GM12878 (cell line): ENCODE measurements around the gene NDUFS6. TPM values are rescaled to one million over a fixed set of nuclear protein-coding genes. Genes with fewer than 3 reads are reported as not detected.

Experiments used
- ATAC-seq: fragments of 200-7000 bp; cut with Tn5 transposase; 3 replicates; pipeline ENCODE4 v1.9.1; 2020; ENCODE audit warnings: mild to moderate bottlenecking, moderate library complexity
- BruUV-seq: library from RNA; stranded (reverse); fragments of 400-500 nt; replicated peaks from 2 replicates; lab custom pipeline; 2021; lab: Mats Ljungman, UMichigan
- CTCF ChIA-PET: fragments of 300-600 bp; sonication (Branson Sonifier 250); formaldehyde crosslinking; extraction: SDS; loops from one replicate; lab custom pipeline; 2021; ENCODE audit warnings: inconsistent platforms; lab: Yijun Ruan, JAX
- POLR2A ChIA-PET: fragments of 350-600 bp; formaldehyde crosslinking; extraction: SDS; loops from one replicate; lab custom pipeline; 2021; ENCODE audit warnings: inconsistent platforms; lab: Charles Lee
- RAD21 ChIA-PET: fragments of 300-600 bp; sonication (Branson Sonifier 250); formaldehyde crosslinking; loops from one replicate; lab custom pipeline; 2023; ENCODE audit warnings: antibody characterized with exemption; ENCODE audit not compliant: unreplicated experiment; lab: Charles Lee
- SMC1A ChIA-PET: fragments of 300-600 bp; sonication (Branson Sonifier 250); formaldehyde crosslinking; loops from one replicate; lab custom pipeline; 2023; ENCODE audit not compliant: unreplicated experiment, uncharacterized antibody; lab: Charles Lee
- DNase-seq: peaks from one replicate; pipeline ENCODE4 v3.0.0-alpha.2; 2011; ENCODE audit warnings: low read depth, low spot score
- FAIRE-seq: peaks from 3 replicates; lab custom pipeline; 2011; peaks lifted over from hg19 to GRCh38; lab: Jason Lieb, UNC
- H2AFZ ChIP-seq: 2 replicates; pipeline ENCODE4 v1.6.0; 2011; ENCODE audit warnings: low read depth, low read length, control low read depth; ENCODE audit not compliant: control insufficient read depth
- H3K27ac ChIP-seq: 2 replicates; pipeline ENCODE4 v1.5.1; 2011; ENCODE audit warnings: control low read depth; ENCODE audit not compliant: control insufficient read depth, insufficient read depth
- H3K27me3 ChIP-seq, 2 experiments: replicated peaks in 1 of 2; 2 replicates each; pipeline versions ENCODE4 v1.6.0 to v1.6.1; 2011; ENCODE audit warnings: low read length in 1 of 2; ENCODE audit not compliant: control insufficient read depth in 2 of 2, insufficient read depth in 2 of 2
- H3K36me3 ChIP-seq, 2 experiments: 2 replicates each; pipeline ENCODE4 v1.5.1; 2011; ENCODE audit warnings: low read length in 1 of 2; ENCODE audit not compliant: control insufficient read depth in 2 of 2, insufficient read depth in 2 of 2
- H3K4me1 ChIP-seq: 2 replicates; pipeline ENCODE4 v1.6.1; 2011; ENCODE audit warnings: mild to moderate bottlenecking, low read length, moderate library complexity, mixed read lengths; ENCODE audit not compliant: control insufficient read depth, insufficient read depth
- H3K4me2 ChIP-seq: 2 replicates; pipeline ENCODE4 v1.6.0; 2011; ENCODE audit warnings: control low read depth; ENCODE audit not compliant: control insufficient read depth, insufficient read depth
- H3K4me3 ChIP-seq: fragments of 200-600 bp; sonication (generic); 2 replicates; pipeline ENCODE4 v1.5.1; 2016
- H3K79me2 ChIP-seq: 2 replicates; pipeline ENCODE4 v1.6.0; 2011; ENCODE audit warnings: low read length; ENCODE audit not compliant: control insufficient read depth, insufficient read depth
- H3K9ac ChIP-seq: 2 replicates; pipeline ENCODE4 v1.8.0; 2011; ENCODE audit warnings: low read length, control low read depth, mixed read lengths; ENCODE audit not compliant: control insufficient read depth, insufficient read depth
- H3K9me3 ChIP-seq: replicated peaks from 3 replicates; pipeline ENCODE4 v1.5.1; 2011; ENCODE audit warnings: mild to moderate bottlenecking, low read length; ENCODE audit not compliant: control insufficient read depth, insufficient read depth
- H4K20me1 ChIP-seq: 2 replicates; pipeline ENCODE4 v1.6.0; 2011; ENCODE audit not compliant: control insufficient read depth, insufficient read depth
- CTCF ChIP-seq, 3 experiments: IDR thresholded peaks in 2 of 3; conservative IDR thresholded peaks in 1 of 3; 2 replicates each; pipeline ENCODE4 v1.5.1; 2011; ENCODE audit warnings: low read depth in 3 of 3, low read length in 3 of 3, mild to moderate bottlenecking in 3 of 3, control low read depth in 2 of 3, moderate library complexity in 2 of 3, inconsistent platforms in 1 of 3, mixed read lengths in 1 of 3; ENCODE audit not compliant: control insufficient read depth in 2 of 3, insufficient read depth in 1 of 3; ENCODE audit errors: extremely low read depth in 1 of 3
- NFXL1 ChIP-seq: fragments of 450-650 bp; IDR thresholded peaks from 2 replicates; pipeline ENCODE4 v1.6.1; 2017; ENCODE audit warnings: antibody characterized with exemption, mild to moderate bottlenecking, borderline replicate concordance
- RCOR1 ChIP-seq: conservative IDR thresholded peaks from 2 replicates; pipeline ENCODE4 v1.6.1; 2012; ENCODE audit warnings: low read depth, low read length, improper control_type of control experiment
- RFX5 ChIP-seq: IDR thresholded peaks from 2 replicates; pipeline ENCODE4 v1.6.1; 2011; ENCODE audit warnings: low read depth, low read length, improper control_type of control experiment
- SIN3A ChIP-seq: IDR thresholded peaks from 2 replicates; pipeline ENCODE4 v1.6.1; 2012; ENCODE audit warnings: low read depth, low read length, improper control_type of control experiment
- SIX5 ChIP-seq: IDR thresholded peaks from 2 replicates; pipeline ENCODE4 v1.6.1; 2011; ENCODE audit warnings: mild to moderate bottlenecking, low read depth, low read length, moderate library complexity; ENCODE audit not compliant: severe bottlenecking
- SMC3 ChIP-seq: IDR thresholded peaks from 2 replicates; pipeline ENCODE4 v1.6.1; 2011; ENCODE audit warnings: low read length, improper control_type of control experiment, borderline replicate concordance
- SP1 ChIP-seq: IDR thresholded peaks from one replicate; pipeline ENCODE4 v1.6.1; 2011; ENCODE audit warnings: low read depth, low read length
- STAT3 ChIP-seq: IDR thresholded peaks from 2 replicates; pipeline ENCODE4 v1.6.1; 2011; ENCODE audit warnings: low read depth, low read length, improper control_type of control experiment
- ZNF274 ChIP-seq: IDR thresholded peaks from one replicate; pipeline ENCODE4 v1.8.0; 2011; ENCODE audit not compliant: insufficient read length, insufficient read depth
- ZNF622 ChIP-seq: fragments of 450-650 bp; IDR thresholded peaks from 2 replicates; pipeline ENCODE4 v1.6.1; 2017; ENCODE audit warnings: mild to moderate bottlenecking, inconsistent platforms
- ZNF687 ChIP-seq: fragments of 450-650 bp; IDR thresholded peaks from 2 replicates; pipeline ENCODE4 v1.6.1; 2017; ENCODE audit warnings: mild to moderate bottlenecking, moderate library complexity
- ZSCAN29 ChIP-seq: fragments of 450-650 bp; IDR thresholded peaks from 2 replicates; pipeline ENCODE4 v1.6.1; 2017; ENCODE audit warnings: mild to moderate bottlenecking, moderate library complexity
- WGBS: methylation state at CpG from one replicate; pipeline ENCODE4 v1.1.6; 2016; ENCODE audit warnings: low lambda C conversion rate; ENCODE audit not compliant: insufficient replicate concordance, insufficient coverage; ENCODE audit errors: missing lambda C conversion rate; 5-methylcytosine and 5-hydroxymethylcytosine counted together
- in situ Hi-C: fragments of 300-500 bp; cut with MboI; formaldehyde crosslinking; loops from 9 replicates; pipeline ENCODE4 v1.14.3; 2018; ENCODE audit warnings: mixed read lengths
- intact Hi-C: fragments of 100-400 bp; cut with micrococcal nuclease; formaldehyde crosslinking; loops from one replicate; pipeline ENCODE4 v1.14.2; 2022; ENCODE audit not compliant: unreplicated experiment
- polyA plus RNA-seq, 11 experiments: library from polyadenylated mRNA; depleted of rRNA in 4 of 11; unstranded in 6 of 11; stranded (reverse) in 5 of 11; fragments of >200 nt; fragmentation: Nextera tagmentation in 4 of 11; fragmentation: Illumina TruSeq in 1 of 11; extraction: Ambion mirVana in 4 of 11; extraction: Trizol in 1 of 11; gene quantifications; 1 replicate in 1 of 11; 2 replicates in 10 of 11; pipeline versions ENCODE4 v1.2.1 to v1.2.3, GENCODE V29; 2011 to 2016; ENCODE audit warnings: inconsistent platforms in 2 of 11, missing spikeins in 2 of 11, low read depth in 1 of 11
- total RNA-seq, 4 experiments: library from RNA; depleted of rRNA in 3 of 4; stranded (reverse); fragments of >200 nt in 3 of 4; fragmentation: Illumina TruSeq in 1 of 4; extraction: Trizol in 1 of 4; gene quantifications; 2 replicates each; pipeline versions ENCODE4 v1.2.1 to v1.2.3, GENCODE V29; 2013 to 2021

The NDUFS6 gene
- total and polyA plus RNA-seq, 10 of the 15 experiments (the other 5 are each of a cell fraction or from before 2014, with no cell fraction given): 20.7 to 213 (median 58.3) TPM

GRCh38 chr5:1838013-1838412, 36.8 kb downstream of the NDUFS6 start:
- ChIA-PET SMC1A (no interaction called here), RAD21 (no interaction called here), CTCF (no interaction called here), POLR2A (no interaction called here)
- Histone ChIP-seq H3K9ac (no peak overlapping the region), H4K20me1 (no peaks in the 10 kb centered on the region), H3K9me3 (no peaks in the 10 kb centered on the region), H3K27me3 (peaks cover 0 to 2% of the 10 kb centered on the region in 2 experiments; a peak in 2 of 4 replicates), H3K79me2 (no peaks in the 10 kb centered on the region), H2AFZ (no peak overlapping the region), H3K4me3 (no peak overlapping the region), H3K4me2 (no peak overlapping the region), H3K36me3 (no peaks in the 10 kb centered on the region), H3K4me1 (no peaks in the 10 kb centered on the region), H3K27ac (no peak overlapping the region)
- 42% methylated on average over 9 of the region's 9 CpGs for WGBS
- FAIRE-seq (no peak), DNase-seq (no peak), ATAC-seq (no peak)
- no TSS peak for BruUV-seq
- intact Hi-C loops (no loop called here), in situ Hi-C loops (no loop called here)
- TF ChIP-seq SMC3 (no peak), ZNF622 (no peak), ZNF274 (no peak), ZSCAN29 (no peak)
- TF ChIP-seq, all 136 proteins: peak for 0

- Histone ChIP-seq H4K20me1 (no peaks in the 10 kb centered on the region), H3K79me2 (no peaks in the 10 kb centered on the region), H3K36me3 (no peaks in the 10 kb centered on the region), H3K9ac (no peak overlapping the region), H3K27ac (no peak overlapping the region), H3K9me3 (no peaks in the 10 kb centered on the region), H2AFZ (no peak overlapping the region), H3K4me2 (no peak overlapping the region), H3K27me3 (peaks cover 0 to 2% of the 10 kb centered on the region in 2 experiments; a peak in 2 of 4 replicates), H3K4me3 (no peak overlapping the region), H3K4me1 (no peaks in the 10 kb centered on the region)
- WGBS: 57% methylated on average over 20 of the region's 20 CpGs
- POLR2A ChIA-PET: no interaction called here
- SMC1A ChIA-PET: no interaction called here
- in situ Hi-C loops (no loop called here), intact Hi-C loops (no loop called here)
- ATAC-seq (no peak), FAIRE-seq (no peak), DNase-seq (no peak)
- RAD21 ChIA-PET: no interaction called here
- CTCF ChIA-PET: no interaction called here
- no TSS peak for BruUV-seq
- TF ChIP-seq RFX5: no peak
- TF ChIP-seq SIX5: no peak
- no peak for TF ChIP-seq CTCF (IDR thresholded peaks at IDR 0.05 in 2 of 3, conservative IDR thresholded peaks at IDR 0.05 in 1 of 3; ENCODE audit: control insufficient read depth in 2 of 3, extremely low read depth in 1 of 3, insufficient read depth in 1 of 3, low read depth in 3 of 3, low read length in 3 of 3)
- no peak for TF ChIP-seq STAT3
- TF ChIP-seq SP1: no peak
- no peak for TF ChIP-seq NFXL1
- TF ChIP-seq RCOR1: no peak
- TF ChIP-seq ZNF687: no peak
- no peak for TF ChIP-seq SIN3A
These were observed 38.9 kb downstream of the NDUFS6 start for GRCh38 chr5:1840071-1840547.
